HG02759 (cell line): ENCODE measurements around the gene THAP8.

Experiments
- ATAC-seq: cut with Tn5 transposase; IDR thresholded peaks from one replicate; pipeline ENCODE4 v1.9.1; 2021; ENCODE audit warnings: mild to moderate bottlenecking, moderate library complexity; ENCODE audit not compliant: unreplicated experiment

The THAP8 gene, protein sequence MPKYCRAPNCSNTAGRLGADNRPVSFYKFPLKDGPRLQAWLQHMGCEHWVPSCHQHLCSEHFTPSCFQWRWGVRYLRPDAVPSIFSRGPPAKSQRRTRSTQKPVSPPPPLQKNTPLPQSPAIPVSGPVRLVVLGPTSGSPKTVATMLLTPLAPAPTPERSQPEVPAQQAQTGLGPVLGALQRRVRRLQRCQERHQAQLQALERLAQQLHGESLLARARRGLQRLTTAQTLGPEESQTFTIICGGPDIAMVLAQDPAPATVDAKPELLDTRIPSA

DNA sequence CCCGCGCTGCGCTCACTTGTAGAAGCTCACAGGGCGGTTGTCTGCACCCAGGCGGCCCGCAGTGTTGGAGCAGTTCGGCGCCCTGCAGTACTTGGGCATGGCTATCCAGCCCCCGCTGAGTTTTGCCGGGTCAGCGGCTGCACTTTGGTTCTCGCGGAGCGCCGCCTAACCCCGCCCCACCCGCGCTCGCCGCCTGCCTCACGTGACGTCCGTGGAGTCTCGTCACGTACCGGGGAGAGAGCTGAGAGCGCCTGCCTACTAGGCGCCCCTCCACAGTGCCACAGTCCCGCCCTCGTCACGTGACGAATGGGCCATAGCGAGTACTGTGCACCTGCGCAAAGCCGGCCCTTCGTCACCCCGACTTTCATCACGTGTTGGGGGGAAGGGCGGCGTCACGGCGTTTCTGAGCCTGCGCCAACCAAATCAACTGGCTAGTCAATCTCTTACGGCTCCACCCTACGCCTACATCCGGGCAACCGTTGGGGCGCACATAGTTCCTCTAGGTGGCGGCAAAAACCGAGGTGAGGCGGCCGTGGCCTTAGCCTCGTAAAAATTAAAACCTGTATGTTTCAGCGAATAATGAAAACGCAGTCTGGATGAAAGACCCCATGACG, at the start of gene THAP8:
Gene THAP8 (minus strand): TSS at position 167 of the 614 bp plus-strand sequence. CDS start 68 bp downstream, at position 99.
- ATAC-seq = peak; percentile 80

DNA sequence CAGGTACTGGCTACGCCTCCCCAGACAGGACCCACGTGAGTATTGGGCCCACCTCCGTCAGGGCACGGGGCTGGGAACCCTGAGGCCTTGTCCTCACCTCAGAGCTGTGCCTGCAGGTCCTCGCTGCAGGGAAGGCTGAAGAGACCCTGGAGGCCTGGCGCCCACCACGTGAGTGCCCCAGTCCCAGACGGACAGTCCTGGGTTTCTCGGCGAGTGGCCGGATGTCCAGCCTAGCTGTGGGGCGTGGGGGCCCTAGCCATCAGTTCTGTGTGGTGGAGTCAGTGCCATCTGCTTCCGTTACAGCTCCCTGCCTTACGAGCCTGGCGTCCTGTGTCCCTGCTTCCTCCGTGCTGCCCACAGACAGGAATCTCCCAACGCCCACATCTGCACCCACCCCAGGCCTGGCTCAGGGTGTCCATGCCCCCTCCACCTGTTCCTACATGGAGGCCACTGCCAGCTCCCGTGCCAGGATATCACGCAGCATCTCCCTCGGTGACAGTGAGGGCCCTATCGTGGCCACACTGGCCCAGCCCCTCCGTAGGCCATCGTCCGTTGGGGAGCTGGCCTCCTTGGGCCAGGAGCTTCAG, 49.0 kb upstream of the THAP8 start:
- ATAC-seq = no peak

DNA sequence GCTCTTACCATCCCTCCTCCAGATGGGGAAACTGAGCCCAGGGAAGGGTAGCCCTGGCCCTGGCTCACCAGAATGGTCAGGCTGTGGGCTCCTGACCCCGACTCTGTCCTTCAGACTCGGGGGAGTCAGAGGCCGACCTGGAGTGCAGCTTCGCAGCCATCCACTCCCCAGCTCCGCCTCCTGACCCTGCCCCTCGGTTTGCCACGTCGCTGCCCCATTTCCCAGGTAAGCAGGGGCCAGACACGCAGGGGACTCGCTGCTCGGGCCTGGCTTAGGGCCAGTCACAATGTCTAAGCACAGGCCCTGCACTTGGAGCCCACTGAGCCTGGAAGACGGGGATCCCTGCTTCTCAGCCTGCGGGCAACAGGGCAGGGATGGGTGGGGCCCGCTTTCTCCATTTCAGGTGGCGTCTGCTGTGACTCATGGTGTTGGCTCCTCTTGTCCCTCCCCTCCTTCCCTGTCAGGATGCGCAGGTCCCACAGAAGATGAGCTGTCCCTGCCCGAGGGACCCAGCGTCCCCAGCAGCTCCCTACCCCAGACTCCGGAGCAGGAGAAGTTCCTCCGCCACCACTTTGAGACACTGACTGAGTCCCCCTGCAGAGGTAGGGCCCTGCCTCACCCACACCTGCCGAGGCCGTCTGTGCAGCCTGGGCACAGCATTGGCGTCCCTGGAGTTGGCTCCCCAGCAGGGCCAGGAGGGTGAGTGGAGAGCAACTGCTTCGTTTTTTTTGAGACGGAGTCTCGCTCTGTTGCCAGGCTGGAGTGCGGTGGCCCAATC, 47.7 kb upstream of the THAP8 start:
- ATAC-seq = no peak

DNA sequence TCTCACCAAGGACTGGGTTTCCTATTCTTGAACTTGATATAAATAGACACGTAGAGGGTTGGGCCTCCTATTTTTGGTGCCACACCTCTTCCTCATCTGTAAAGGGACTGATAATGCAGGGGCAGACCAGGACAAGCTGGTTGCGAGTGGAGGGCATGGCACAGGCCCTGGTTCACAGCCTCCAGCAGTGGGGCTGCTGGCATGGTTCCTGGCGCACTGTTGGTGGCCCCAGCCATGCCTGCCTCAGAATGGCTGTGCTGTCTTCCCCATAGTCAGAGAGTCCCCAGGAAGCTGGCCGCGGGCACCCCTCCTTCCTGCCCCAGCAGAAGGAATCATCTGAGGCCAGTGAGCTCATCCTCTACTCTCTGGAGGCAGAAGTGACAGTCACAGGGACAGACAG, 46.4 kb upstream of the THAP8 start:
- ATAC-seq = no peak

DNA sequence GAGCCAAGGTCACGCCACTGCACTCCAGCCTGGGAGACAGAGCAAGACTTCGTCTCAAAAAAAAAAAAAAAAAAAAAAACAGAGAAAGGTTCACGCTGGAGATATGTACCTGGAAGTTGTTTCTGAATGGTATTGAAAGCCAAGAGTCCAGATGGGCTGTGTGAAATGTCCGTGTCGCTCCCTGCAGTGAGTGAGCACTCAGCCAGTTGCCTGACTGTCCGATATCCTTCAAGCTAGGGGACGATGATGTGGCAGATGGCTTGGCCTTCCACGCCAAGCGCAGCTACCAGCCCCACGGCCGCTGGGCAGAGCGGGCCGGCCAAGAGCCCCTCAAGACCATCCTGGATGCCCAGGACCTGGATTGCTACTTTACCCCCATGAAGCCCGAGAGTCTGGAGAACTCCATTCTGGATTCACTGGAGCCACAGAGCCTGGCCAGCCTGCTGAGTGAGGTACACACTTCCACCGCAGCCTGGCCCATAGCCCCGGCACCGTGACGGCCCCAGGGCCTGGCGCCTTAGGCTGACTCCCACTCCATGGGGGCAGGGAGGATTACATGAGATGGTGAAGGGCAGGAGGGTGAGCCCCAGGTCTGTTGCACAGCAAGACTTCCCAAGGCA, 45.2 kb upstream of the THAP8 start:
- ATAC-seq = no peak

DNA sequence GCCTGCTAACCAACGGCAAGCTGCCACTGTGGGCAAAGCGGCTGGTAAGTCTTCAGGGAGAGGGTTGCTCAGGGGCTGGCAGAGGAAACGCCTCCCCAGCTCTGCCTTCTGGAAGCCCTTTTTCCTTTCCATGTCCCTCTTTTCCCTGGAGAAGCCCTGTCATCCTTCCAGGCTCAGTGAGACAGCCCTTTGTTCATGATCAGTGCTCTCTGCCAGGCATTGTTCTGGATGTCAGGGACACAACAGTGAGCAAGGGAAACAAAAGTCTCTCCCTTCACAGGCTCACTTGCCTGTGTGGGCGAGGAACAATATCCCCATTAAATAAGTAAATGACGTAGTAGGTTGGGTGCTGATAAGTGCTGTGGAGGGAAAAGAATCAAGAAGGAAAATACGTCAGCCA, 43.0 kb upstream of the THAP8 start:
- no peak for ATAC-seq

DNA sequence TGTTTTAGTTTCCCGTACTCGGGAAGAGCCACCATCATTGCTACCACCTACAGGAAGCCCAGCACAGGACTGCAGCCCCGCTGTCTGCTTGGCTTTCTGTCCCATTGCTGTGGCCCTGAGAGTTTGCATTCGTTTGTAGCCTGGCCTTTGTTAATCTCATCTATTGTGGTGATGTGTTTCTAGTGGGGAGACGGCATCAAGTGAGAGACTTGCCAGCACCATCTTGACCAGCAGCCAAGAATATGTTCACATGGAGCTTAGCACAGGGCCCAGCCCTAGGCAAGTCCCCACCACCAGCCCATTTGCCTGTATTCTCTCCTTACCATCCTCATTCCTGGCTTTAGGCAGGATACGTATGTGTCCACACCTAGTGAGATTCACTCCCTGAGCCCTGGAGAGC, 39.6 kb upstream of the THAP8 start:
- ATAC-seq = no peak

DNA sequence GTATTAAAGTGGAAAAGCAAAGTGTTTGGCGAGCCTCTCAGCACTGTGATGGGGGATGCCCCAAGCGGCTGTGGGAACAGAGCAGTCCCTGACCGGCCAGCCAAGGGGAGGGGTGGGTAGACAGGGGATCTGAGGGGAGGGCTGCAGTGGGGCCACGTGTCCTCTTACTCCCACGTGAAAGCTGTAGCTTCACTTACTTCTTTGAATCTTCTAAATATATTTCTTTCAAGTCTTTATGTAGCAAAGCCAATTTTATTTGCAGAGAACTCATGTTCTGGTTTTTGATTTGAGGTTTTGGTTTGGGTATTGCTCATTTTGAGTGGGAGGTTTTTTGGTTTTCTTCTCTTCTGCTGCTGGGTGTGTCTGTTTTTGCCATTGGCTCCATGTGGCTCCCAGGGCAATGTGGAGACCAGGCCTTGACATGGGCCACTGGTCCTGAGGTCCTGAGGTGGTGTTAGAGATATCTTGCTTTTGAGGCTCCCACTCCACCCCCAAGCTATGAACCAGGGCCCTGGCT, 39.1 kb upstream of the THAP8 start:
- no peak for ATAC-seq

DNA sequence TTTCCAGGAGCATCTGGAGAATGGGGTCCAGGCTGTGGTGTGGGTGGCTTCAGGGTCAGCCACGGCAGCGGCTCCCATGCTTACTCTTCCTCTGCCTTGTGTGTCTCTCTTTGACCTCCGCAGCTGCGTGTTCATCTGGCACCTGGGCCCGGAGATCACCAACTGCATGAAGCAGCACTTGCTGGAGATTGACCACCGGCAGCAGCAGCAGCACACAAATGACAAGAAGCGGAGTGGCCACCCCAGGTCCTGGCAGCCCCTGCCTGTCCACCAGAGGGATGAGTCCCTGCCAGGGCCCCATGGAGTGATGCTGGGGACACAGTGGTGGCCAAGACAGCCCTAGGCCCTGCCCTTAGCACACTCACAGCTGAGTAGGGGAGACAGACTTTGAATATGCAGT, 38.5 kb upstream of the THAP8 start:
- ATAC-seq = no peak

DNA sequence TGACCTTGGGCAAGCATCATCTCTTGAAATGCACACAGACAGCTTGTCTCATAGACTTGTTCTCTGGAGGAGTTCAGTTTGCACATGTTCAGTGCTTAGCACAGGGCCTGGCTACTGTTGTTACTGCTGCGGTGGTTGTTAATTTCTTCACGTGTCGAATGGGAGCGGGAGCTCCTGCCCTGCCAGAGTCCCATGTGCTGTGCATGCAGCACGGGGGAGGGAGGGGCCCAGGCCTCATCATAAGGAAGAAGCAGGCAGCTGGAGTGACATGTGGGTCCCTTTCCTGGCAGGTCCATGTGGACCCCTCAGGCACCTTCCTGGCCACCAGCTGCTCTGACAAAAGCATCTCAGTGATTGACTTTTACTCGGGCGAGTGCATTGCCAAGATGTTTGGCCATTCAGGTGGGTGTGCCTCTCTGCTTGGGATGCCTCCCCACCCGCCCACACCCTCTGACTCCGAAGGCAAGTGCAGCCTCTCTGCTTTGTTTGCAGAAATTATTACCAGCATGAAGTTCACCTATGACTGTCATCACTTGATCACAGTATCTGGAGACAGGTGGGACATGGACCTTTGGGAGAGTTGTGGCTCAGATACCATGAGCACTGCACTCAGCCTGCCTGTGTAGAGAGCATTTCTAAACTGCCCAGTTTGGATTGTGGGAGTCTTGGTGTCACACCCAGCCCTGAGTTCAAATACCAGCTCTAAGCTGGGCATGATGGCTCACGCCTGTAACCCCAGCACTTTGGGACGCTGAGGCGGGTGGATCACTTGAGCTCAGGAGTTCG, 37.0 kb upstream of the THAP8 start:
- ATAC-seq = no peak

DNA sequence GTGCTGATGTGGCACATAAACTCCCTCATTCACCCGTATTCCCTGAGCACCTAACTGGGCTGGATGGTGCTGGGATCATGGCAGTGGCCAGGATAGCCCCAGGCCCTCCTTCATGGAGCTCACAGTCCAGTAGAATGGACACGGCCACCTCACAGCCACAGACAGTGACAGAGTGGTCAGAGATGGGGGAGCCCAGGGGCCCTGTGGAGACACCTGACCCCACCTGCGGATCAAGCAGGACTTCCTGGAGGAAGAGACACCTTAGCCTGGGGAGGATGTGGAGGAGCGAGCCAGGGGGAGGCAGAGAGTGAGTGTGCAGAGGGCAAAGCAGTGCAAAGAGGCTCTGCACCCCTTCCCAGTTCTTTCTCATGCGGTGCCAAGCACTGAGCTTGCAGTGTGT, 35.8 kb upstream of the THAP8 start:
- no peak for ATAC-seq

DNA sequence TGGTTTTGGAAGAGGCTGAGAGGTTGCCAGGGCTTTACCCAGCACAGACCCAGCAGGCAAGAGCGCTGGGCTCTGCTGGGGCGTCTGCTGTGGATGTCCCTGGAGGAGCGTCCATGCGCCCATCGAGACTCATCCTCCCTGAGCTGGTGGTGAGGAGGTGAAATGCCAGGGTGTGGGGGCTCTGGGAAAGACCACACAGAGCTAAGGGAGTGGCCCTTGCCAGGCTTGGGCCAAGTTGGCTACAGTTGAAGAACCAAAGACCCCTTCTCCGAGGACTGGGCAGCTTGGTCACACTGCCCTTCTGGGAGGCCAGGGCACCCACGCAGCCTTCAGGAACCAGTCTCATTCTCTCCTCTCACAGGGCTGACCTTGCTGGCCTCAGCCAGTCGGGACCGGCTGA, 32.2 kb upstream of the THAP8 start:
- ATAC-seq = no peak

DNA sequence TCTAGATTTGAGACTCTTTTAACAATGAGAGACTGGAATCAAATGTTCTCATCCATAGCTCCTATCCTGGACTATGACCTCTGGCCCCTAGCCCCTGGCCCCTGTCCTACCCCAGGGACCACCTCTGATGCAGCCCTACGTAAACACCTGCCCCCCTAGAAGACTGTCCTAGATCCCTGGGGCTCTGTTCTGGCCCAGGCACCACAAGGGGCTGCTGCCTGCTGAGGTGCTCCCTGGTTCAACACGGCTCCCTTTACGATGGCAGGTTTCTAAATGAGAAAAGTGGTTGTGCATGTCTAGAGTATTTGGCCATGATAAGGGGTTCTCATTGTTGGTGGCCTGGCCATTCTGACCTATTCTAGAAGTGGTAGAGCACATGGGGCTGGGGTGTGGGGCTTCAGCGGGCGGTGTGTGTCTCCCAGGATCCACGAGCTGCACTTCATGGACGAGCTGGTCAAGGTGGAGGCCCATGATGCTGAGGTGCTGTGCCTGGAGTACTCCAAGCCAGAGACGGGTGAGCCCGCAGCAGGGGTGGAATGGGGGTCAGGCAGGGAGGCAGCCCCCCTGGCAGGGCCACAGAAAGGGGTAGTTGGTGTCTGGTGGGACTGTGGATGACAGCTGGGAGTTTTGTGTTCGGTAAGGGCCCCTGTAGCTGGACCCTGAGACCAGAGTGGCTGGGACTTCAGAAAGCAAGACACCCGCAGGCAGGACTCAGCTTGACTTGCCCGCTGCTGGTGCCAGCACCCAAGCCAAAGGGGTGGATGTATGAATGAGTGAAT, 30.3 kb upstream of the THAP8 start:
- no peak for ATAC-seq

DNA sequence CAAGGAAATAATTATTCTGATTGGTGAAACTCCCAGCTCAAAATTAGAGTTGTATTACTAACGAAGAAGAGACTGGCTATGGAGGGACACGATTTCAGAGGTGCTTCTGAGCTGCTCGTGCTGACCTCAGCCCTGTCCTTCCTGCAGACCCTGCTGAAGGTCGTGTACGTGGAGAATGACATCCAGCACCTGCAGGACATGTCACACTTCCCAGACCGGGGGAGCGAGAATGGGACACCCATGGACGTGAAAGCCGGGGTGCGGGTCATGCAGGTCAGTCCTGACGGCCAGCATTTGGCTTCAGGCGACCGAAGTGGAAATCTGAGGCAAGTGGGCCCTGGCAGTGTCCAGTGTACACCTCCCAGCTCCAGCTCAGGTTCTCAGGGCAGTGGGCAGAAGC, 28.8 kb upstream of the THAP8 start:
- ATAC-seq = no peak

DNA sequence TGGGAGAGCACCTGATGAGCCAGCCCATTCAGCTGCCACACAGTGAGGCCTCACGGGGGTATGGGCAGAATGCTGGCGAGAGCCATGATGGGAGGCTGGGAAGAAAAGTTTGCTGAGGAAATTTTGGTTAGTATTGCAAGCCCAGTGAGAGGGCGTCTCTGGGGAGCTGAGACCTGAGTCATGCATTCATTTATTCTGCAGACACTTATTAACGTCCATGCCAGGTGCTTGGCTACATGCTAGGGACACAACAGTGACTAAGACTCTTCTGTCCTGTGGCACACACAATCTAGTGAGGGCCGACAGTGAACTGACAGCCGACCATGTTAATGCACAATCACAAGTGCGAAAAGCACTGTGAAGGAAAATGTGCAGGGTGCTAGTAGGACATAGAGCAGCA, 27.8 kb upstream of the THAP8 start:
- ATAC-seq = no peak

DNA sequence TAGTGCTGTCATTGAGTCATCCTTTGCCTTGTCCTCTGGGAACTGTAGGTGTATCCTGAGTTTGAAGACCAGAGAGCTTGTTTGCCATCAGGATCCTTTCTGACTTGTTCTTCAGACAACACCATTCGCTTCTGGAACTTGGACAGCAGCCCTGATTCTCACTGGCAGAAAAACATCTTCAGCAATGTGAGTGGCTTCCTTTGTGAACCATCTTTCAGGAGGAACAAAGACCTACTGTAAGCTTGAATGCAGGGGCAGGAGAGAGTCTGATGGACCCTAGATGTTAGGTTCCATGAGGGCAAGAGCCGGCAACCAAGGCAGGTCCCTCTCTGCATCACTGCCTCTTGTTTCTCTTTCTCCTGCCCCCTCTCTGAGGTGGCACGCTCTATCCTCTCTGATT, 27.3 kb upstream of the THAP8 start:
- no peak for ATAC-seq

DNA sequence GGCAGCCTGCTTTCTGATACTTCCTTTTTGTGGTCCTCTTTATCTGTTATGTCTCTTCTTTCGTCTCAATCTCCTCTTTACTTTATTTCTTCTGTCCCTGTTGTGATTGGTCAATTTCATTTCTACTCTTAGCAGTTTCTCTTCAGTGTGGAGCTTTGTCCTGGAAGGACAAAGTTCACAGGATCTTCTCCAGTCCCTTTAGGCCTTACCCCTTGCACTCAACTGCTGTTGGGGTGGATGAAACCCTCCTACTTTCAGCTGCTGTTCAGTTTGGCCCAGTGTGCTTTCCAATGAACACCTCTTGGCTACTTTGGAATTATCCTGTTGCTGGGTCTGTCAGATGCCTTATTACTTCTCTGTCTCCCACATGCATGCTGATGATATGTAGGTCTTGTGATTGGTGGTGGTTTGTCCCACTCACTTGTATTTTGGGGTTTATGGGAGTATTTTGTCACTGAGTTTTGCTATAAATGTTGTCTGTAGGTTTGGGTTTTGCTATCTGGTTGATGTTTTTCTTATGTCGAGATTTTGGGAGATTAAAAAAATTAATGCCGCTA, 25.4 kb upstream of the THAP8 start:
- no peak for ATAC-seq

DNA sequence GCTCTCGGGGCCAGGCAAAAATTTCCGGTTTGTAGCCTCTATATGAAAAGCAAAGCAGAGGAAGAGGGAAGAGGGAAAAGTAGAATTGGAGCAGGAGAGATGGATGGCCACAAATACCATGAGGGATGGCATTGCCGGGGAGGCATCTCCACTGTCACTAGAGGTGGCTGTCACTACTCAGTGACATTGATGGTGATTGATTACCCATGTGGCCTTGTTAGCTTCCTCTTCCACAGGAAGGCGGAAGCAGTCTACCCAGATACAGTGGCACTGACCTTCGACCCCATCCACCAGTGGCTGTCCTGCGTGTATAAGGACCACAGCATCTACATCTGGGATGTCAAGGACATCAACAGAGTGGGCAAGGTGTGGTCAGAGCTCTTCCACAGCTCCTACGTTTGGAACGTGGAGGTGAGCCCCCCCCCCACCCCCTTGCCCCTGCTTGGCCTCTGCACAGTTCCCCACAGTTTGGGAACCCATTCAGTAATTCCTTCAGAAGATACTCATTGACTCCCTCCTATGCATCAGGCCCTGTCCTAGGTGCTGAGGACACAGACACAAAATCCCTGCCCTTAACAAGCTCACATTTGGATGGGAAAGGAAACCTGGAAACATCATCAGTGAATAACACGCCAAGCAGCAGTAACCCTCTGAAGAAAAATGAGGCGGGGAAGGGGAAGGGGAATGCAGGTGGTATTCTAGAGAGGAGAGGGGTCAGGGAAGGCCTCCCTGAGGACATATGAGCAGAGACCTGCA, 19.2 kb upstream of the THAP8 start:
- no peak for ATAC-seq

DNA sequence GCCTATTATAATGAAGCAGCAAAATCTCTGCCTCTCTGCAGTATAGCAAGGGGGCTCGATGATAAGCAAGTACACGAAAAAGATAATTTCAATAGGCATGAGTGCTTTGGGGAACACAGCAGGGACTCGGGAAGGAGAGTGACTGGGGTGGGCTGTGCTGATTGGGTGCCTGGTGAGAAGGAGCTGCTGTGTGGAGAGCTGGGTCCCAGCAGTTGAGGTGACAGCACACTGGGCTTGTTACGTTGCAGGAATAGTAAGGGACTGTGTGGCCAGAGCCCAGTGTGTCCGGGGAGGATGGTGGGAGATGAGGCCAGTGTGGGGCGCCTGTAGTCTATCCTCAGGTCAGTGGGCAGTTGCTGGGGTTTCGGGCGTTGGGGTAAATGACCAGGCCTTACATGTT, 18.0 kb upstream of the THAP8 start:
- no peak for ATAC-seq
